HEK293 (cell line): ENCODE measurements around the gene IQCE.

ENCODE experiments used
- GLI2 ChIP-seq: fragments of 450-650 bp; formaldehyde crosslinking; IDR thresholded peaks from 2 replicates; pipeline ENCODE4; 2017; ENCODE audit warnings: missing biosample characterization, missing genetic modification characterization, low read depth, borderline replicate concordance
- GLIS1 ChIP-seq: fragments of 450-650 bp; formaldehyde crosslinking; IDR thresholded peaks from 2 replicates; pipeline ENCODE4 v1.5.1; 2016; ENCODE audit warnings: missing biosample characterization, missing genetic modification characterization
- KLF16 ChIP-seq: fragments of 450-650 bp; formaldehyde crosslinking; IDR thresholded peaks from 2 replicates; pipeline ENCODE4 v1.5.1; 2017; ENCODE audit warnings: missing biosample characterization, missing genetic modification characterization
- KLF9 ChIP-seq: fragments of 450-650 bp; formaldehyde crosslinking; IDR thresholded peaks from 2 replicates; pipeline ENCODE4 v1.5.1; 2016; ENCODE audit warnings: missing biosample characterization, missing genetic modification characterization, low read depth
- MYNN ChIP-seq: fragments of 450-650 bp; formaldehyde crosslinking; IDR thresholded peaks from 2 replicates; pipeline ENCODE4 v1.5.1; 2016; ENCODE audit warnings: missing biosample characterization, missing genetic modification characterization, borderline replicate concordance
- SALL2 ChIP-seq: fragments of 450-650 bp; formaldehyde crosslinking; IDR thresholded peaks from 2 replicates; pipeline ENCODE4 v1.5.0; 2017; ENCODE audit warnings: missing biosample characterization, mild to moderate bottlenecking, missing genetic modification characterization, borderline replicate concordance
- ZBTB17 ChIP-seq: fragments of 450-650 bp; formaldehyde crosslinking; IDR thresholded peaks from 2 replicates; pipeline ENCODE4 v1.5.1; 2016; ENCODE audit warnings: missing biosample characterization, missing genetic modification characterization
- ZBTB20 ChIP-seq: fragments of 450-650 bp; formaldehyde crosslinking; IDR thresholded peaks from 2 replicates; pipeline ENCODE4 v1.5.1; 2016; ENCODE audit warnings: missing biosample characterization, missing genetic modification characterization
- ZBTB8A ChIP-seq: fragments of 450-650 bp; formaldehyde crosslinking; IDR thresholded peaks from 2 replicates; pipeline ENCODE4 v1.5.1; 2016; ENCODE audit warnings: missing biosample characterization, missing genetic modification characterization
- ZEB2 ChIP-seq: fragments of 450-650 bp; formaldehyde crosslinking; IDR thresholded peaks from 2 replicates; pipeline ENCODE4 v1.5.1; 2016; ENCODE audit warnings: missing biosample characterization, missing genetic modification characterization
- ZNF155 ChIP-seq: fragments of 450-650 bp; formaldehyde crosslinking; IDR thresholded peaks from 2 replicates; pipeline ENCODE4 v1.5.1; 2016; ENCODE audit warnings: missing biosample characterization, missing genetic modification characterization
- ZNF16 ChIP-seq: fragments of 450-650 bp; formaldehyde crosslinking; IDR thresholded peaks from 2 replicates; pipeline ENCODE4 v1.5.1; 2016; ENCODE audit warnings: low read depth, missing biosample characterization, missing genetic modification characterization
- ZNF211 ChIP-seq: fragments of 450-650 bp; formaldehyde crosslinking; IDR thresholded peaks from 2 replicates; pipeline ENCODE4 v1.5.1; 2016; ENCODE audit warnings: low read depth, missing biosample characterization, missing genetic modification characterization
- ZNF221 ChIP-seq: fragments of 450-650 bp; formaldehyde crosslinking; IDR thresholded peaks from 2 replicates; pipeline ENCODE4 v1.5.1; 2017; ENCODE audit warnings: missing biosample characterization, missing genetic modification characterization, borderline replicate concordance
- ZNF24 ChIP-seq: fragments of 450-650 bp; formaldehyde crosslinking; IDR thresholded peaks from 2 replicates; pipeline ENCODE4 v1.5.1; 2016; ENCODE audit warnings: missing biosample characterization, missing genetic modification characterization
- ZNF324 ChIP-seq: fragments of 450-650 bp; formaldehyde crosslinking; IDR thresholded peaks from 2 replicates; pipeline ENCODE4 v1.5.1; 2016; ENCODE audit warnings: missing biosample characterization, missing genetic modification characterization
- ZNF404 ChIP-seq: fragments of 450-650 bp; formaldehyde crosslinking; IDR thresholded peaks from 2 replicates; pipeline ENCODE4 v1.5.1; 2017; ENCODE audit warnings: missing biosample characterization, missing genetic modification characterization
- ZNF426 ChIP-seq: fragments of 450-650 bp; formaldehyde crosslinking; IDR thresholded peaks from 2 replicates; pipeline ENCODE4 v1.5.1; 2017; ENCODE audit warnings: missing biosample characterization, missing genetic modification characterization, mild to moderate bottlenecking, inconsistent platforms, moderate library complexity
- ZNF560 ChIP-seq: fragments of 450-650 bp; formaldehyde crosslinking; IDR thresholded peaks from 2 replicates; pipeline ENCODE4 v1.5.1; 2017; ENCODE audit warnings: missing biosample characterization, missing genetic modification characterization, borderline replicate concordance
- ZNF626 ChIP-seq: fragments of 450-650 bp; sonication (Bioruptor Pico); formaldehyde crosslinking; IDR thresholded peaks from 2 replicates; pipeline ENCODE4 v1.5.1; 2018; ENCODE audit warnings: missing biosample characterization, missing genetic modification characterization, inconsistent platforms
- ZNF785 ChIP-seq: fragments of 450-650 bp; formaldehyde crosslinking; IDR thresholded peaks from 2 replicates; pipeline ENCODE4 v1.5.1; 2016; ENCODE audit warnings: missing biosample characterization, missing genetic modification characterization
- ZNF843 ChIP-seq: fragments of 450-650 bp; formaldehyde crosslinking; IDR thresholded peaks from 2 replicates; pipeline ENCODE4 v1.5.1; 2016; ENCODE audit warnings: missing biosample characterization, missing genetic modification characterization
- TF ChIP-seq, protein P1 (sequence below): fragments of 450-650 bp; formaldehyde crosslinking; IDR thresholded peaks from 2 replicates; pipeline ENCODE4 v1.5.1; 2016; ENCODE audit warnings: missing biosample characterization, missing genetic modification characterization
- TF ChIP-seq, protein P2 (sequence below): fragments of 450-650 bp; formaldehyde crosslinking; IDR thresholded peaks from 2 replicates; pipeline ENCODE4 v1.5.1; 2016; ENCODE audit warnings: missing biosample characterization, missing genetic modification characterization
- TF ChIP-seq, protein P3 (sequence below): fragments of 450-650 bp; formaldehyde crosslinking; IDR thresholded peaks from 2 replicates; pipeline ENCODE4 v1.5.1; 2016; ENCODE audit warnings: missing biosample characterization, missing genetic modification characterization, low read depth
- TF ChIP-seq, protein P4 (sequence below): fragments of 450-650 bp; formaldehyde crosslinking; IDR thresholded peaks from 2 replicates; pipeline ENCODE4 v1.5.1; 2016; ENCODE audit warnings: missing biosample characterization, missing genetic modification characterization
- TF ChIP-seq, protein P5 (sequence below): fragments of 450-650 bp; formaldehyde crosslinking; IDR thresholded peaks from 2 replicates; pipeline ENCODE4 v1.5.1; 2017; ENCODE audit warnings: missing biosample characterization, missing genetic modification characterization

The IQCE gene

DNA sequence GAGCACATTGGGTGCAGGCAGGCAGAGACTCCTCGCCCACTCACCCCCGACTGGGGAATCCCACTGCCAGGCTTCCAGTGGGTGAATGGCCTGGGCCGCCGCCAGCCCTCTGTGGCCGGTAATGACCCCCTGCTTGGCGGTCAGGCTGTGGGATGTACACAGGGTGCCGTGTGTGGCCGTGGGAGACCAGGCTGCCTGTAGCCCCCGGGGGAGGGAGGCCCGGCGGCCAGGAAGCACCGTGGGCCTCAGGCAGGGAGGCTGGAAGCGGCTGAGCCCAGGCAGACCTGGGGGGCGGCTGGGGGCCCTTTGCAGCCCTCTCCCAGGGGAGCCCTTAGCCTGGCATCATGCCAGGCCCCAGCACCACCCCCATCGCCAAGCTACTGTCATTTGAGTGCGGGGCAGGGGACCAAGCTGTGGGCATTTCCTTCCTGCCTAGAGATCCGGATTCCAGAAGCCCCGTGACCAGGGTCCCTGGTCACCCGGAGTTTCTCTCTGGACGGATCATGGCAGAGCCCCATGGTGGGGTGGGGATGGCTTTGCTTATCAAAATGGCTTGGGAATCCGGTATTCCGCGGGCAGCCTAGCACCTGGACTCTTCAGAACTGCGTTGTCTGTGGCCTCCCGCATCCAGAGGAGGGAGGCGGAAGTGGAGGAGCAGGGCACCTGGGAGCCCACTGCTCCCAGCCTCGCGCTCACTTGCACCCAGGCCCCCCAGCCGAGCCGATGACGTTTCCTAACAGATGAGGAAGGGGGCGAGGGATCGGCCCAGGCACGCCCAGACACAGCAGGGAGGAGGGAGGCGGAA is 74.2 kb downstream of the IQCE start (continued):
- TF ChIP-seq ZNF843 (tag by site-specific recombination) (no peak), ZBTB8A (tag by site-specific recombination) (peak; percentile 84), ZEB2 (peak; percentile 52; the same call in 1 of the 2 replicates), KLF16 (tag by site-specific recombination) (0 out of 2 replicates have a peak, but pooled peaks have one; percentile 18), GLIS1 (tag by site-specific recombination) (peak; percentile 99), ZNF324 (tag by site-specific recombination) (no peak; the same call in 1 of the 2 replicates), ZNF211 (tag by site-specific recombination) (no peak), ZNF626 (no peak), ZNF560 (tag by site-specific recombination) (no peak), ZNF426 (no peak), ZBTB17 (peak; percentile 64; the same call in 1 of the 2 replicates), KLF9 (tag by site-specific recombination) (peak; percentile 47), ZNF404 (tag by site-specific recombination) (no peak), MYNN (tag by site-specific recombination) (no peak), SALL2 (tag by site-specific recombination) (no peak), ZNF155 (tag by site-specific recombination) (no peak), ZNF24 (tag by site-specific recombination) (peak; percentile 25; the same call in 1 of the 2 replicates), GLI2 (no peak), ZNF785 (no peak), ZNF16 (tag by site-specific recombination) (no peak), ZBTB20 (tag by site-specific recombination) (peak; percentile 29; the same call in 1 of the 2 replicates), ZNF221 (tag by site-specific recombination) (no peak)
- TF ChIP-seq, protein P1, sequence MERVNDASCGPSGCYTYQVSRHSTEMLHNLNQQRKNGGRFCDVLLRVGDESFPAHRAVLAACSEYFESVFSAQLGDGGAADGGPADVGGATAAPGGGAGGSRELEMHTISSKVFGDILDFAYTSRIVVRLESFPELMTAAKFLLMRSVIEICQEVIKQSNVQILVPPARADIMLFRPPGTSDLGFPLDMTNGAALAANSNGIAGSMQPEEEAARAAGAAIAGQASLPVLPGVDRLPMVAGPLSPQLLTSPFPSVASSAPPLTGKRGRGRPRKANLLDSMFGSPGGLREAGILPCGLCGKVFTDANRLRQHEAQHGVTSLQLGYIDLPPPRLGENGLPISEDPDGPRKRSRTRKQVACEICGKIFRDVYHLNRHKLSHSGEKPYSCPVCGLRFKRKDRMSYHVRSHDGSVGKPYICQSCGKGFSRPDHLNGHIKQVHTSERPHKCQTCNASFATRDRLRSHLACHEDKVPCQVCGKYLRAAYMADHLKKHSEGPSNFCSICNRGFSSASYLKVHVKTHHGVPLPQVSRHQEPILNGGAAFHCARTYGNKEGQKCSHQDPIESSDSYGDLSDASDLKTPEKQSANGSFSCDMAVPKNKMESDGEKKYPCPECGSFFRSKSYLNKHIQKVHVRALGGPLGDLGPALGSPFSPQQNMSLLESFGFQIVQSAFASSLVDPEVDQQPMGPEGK (tag by site-specific recombination), result peak; percentile 82
- TF ChIP-seq, protein P2, sequence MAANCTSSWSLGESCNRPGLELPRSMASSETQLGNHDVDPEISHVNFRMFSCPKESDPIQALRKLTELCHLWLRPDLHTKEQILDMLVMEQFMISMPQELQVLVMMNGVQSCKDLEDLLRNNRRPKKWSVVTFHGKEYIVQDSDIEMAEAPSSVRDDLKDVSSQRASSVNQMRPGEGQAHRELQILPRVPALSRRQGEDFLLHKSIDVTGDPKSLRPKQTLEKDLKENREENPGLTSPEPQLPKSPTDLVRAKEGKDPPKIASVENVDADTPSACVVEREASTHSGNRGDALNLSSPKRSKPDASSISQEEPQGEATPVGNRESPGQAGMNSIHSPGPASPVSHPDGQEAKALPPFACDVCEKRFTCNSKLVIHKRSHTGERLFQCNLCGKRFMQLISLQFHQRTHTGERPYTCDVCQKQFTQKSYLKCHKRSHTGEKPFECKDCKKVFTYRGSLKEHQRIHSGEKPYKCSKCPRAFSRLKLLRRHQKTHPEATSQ (tag by site-specific recombination), result no peak
- TF ChIP-seq, protein P3, sequence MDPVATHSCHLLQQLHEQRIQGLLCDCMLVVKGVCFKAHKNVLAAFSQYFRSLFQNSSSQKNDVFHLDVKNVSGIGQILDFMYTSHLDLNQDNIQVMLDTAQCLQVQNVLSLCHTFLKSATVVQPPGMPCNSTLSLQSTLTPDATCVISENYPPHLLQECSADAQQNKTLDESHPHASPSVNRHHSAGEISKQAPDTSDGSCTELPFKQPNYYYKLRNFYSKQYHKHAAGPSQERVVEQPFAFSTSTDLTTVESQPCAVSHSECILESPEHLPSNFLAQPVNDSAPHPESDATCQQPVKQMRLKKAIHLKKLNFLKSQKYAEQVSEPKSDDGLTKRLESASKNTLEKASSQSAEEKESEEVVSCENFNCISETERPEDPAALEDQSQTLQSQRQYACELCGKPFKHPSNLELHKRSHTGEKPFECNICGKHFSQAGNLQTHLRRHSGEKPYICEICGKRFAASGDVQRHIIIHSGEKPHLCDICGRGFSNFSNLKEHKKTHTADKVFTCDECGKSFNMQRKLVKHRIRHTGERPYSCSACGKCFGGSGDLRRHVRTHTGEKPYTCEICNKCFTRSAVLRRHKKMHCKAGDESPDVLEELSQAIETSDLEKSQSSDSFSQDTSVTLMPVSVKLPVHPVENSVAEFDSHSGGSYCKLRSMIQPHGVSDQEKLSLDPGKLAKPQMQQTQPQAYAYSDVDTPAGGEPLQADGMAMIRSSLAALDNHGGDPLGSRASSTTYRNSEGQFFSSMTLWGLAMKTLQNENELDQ (tag by site-specific recombination), result no peak
- TF ChIP-seq, protein P4, sequence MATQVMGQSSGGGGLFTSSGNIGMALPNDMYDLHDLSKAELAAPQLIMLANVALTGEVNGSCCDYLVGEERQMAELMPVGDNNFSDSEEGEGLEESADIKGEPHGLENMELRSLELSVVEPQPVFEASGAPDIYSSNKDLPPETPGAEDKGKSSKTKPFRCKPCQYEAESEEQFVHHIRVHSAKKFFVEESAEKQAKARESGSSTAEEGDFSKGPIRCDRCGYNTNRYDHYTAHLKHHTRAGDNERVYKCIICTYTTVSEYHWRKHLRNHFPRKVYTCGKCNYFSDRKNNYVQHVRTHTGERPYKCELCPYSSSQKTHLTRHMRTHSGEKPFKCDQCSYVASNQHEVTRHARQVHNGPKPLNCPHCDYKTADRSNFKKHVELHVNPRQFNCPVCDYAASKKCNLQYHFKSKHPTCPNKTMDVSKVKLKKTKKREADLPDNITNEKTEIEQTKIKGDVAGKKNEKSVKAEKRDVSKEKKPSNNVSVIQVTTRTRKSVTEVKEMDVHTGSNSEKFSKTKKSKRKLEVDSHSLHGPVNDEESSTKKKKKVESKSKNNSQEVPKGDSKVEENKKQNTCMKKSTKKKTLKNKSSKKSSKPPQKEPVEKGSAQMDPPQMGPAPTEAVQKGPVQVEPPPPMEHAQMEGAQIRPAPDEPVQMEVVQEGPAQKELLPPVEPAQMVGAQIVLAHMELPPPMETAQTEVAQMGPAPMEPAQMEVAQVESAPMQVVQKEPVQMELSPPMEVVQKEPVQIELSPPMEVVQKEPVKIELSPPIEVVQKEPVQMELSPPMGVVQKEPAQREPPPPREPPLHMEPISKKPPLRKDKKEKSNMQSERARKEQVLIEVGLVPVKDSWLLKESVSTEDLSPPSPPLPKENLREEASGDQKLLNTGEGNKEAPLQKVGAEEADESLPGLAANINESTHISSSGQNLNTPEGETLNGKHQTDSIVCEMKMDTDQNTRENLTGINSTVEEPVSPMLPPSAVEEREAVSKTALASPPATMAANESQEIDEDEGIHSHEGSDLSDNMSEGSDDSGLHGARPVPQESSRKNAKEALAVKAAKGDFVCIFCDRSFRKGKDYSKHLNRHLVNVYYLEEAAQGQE, result no peak
- TF ChIP-seq, protein P5, sequence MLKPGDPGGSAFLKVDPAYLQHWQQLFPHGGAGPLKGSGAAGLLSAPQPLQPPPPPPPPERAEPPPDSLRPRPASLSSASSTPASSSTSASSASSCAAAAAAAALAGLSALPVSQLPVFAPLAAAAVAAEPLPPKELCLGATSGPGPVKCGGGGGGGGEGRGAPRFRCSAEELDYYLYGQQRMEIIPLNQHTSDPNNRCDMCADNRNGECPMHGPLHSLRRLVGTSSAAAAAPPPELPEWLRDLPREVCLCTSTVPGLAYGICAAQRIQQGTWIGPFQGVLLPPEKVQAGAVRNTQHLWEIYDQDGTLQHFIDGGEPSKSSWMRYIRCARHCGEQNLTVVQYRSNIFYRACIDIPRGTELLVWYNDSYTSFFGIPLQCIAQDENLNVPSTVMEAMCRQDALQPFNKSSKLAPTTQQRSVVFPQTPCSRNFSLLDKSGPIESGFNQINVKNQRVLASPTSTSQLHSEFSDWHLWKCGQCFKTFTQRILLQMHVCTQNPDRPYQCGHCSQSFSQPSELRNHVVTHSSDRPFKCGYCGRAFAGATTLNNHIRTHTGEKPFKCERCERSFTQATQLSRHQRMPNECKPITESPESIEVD, result no peak
